OCI-LY3 (cell line): ENCODE results near the gene NBL1.

Source experiments
- H2AFZ ChIP-seq: fragments of 200-600, 300-600 bp; shearing (Covaris generic); 2 replicates; pipeline ENCODE4 v1.6.0; 2014; ENCODE audit warnings: antibody characterized with exemption, low read depth, low read length
- H3K27ac ChIP-seq: fragments of 200-600, 300-600 bp; sonication (generic); 2 replicates; pipeline ENCODE4 v1.5.1; 2014; ENCODE audit warnings: mild to moderate bottlenecking, low read length, moderate library complexity, mixed read lengths
- H3K27me3 ChIP-seq: fragments of 200-600, 300-600 bp; sonication (generic); 2 replicates; pipeline ENCODE4 v1.6.1; 2014; ENCODE audit warnings: low read depth, low read length, mixed read lengths
- H3K36me3 ChIP-seq: fragments of 200-600, 300-600 bp; sonication (generic); replicated peaks from 2 replicates; pipeline ENCODE3; 2014; ENCODE audit warnings: low read depth, low read length, mixed read lengths
- H3K4me1 ChIP-seq: fragments of 300-600, 200-600 bp; sonication (generic); 2 replicates; pipeline ENCODE4 v1.6.1; 2014; ENCODE audit warnings: low read length, mixed read lengths
- H3K4me2 ChIP-seq: fragments of 200-600, 300-600 bp; sonication (generic); 2 replicates; pipeline ENCODE4 v1.6.1; 2014; ENCODE audit warnings: low read length, mixed read lengths
- H3K4me3 ChIP-seq: fragments of 300-600, 200-600 bp; sonication (generic); 2 replicates; pipeline ENCODE4 v1.5.1; 2014; ENCODE audit warnings: antibody characterized with exemption, mild to moderate bottlenecking, low read length, moderate library complexity
- H3K79me2 ChIP-seq: fragments of 300-600, 200-600 bp; shearing (Covaris generic); 2 replicates; pipeline ENCODE4 v1.6.1; 2014; ENCODE audit warnings: mild to moderate bottlenecking, low read length, mixed read lengths
- H3K9ac ChIP-seq: fragments of 300-600, 200-600 bp; shearing (Covaris generic); 2 replicates; pipeline ENCODE4 v1.6.0; 2014; ENCODE audit warnings: mild to moderate bottlenecking, low read length, moderate library complexity
- H3K9me3 ChIP-seq: fragments of 200-600, 300-600 bp; shearing (Covaris generic); 2 replicates; pipeline ENCODE4 v1.6.1; 2014; ENCODE audit warnings: low read length, mixed read lengths; ENCODE audit not compliant: insufficient read depth
- H4K20me1 ChIP-seq: fragments of 200-600, 300-600 bp; sonication (generic); 2 replicates; pipeline ENCODE4 v1.6.1; 2016; ENCODE audit warnings: low read length, mixed read lengths; ENCODE audit not compliant: insufficient read depth
- EZH2phosphoT487 ChIP-seq: fragments of 200-600 bp; shearing (Covaris generic); IDR thresholded peaks from 2 replicates; pipeline ENCODE4 v1.6.1; 2018; ENCODE audit warnings: antibody characterized with exemption, mixed run types, low read depth
- TF ChIP-seq, protein P1 (sequence below): fragments of 200-600, 300-600 bp; sonication (generic); IDR thresholded peaks from 2 replicates; pipeline ENCODE4 v1.5.1; 2014; ENCODE audit warnings: antibody characterized with exemption, low read length, low read depth

Gene NBL1

DNA sequence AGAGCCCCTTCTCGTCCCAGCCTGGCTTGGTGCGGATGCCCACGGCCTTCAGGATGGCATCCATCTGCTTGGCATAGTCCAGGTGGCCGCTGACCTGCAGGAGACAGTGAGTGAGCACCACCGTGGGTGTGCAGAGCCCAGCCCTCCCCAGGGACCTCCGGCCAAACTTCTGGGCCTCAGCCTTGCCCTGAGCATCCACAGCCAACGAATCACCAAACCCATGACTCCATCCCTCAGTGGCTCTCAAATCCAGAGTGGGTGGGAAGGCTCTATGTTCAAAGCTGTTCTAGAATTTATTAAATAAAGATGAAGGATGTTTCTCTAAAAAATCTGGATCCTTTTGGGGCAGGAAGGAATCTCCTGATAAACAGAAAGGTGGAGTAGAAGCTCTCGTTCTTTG lies 39.2 kb downstream of the NBL1 start:
- Histone ChIP-seq H3K4me2 (no peak overlapping the region), H3K4me1 (no peaks in the 10 kb centered on the region), H2AFZ (no peak overlapping the region), H3K27me3 (no peaks in the 10 kb centered on the region), H3K4me3 (no peak overlapping the region), H3K9ac (no peak overlapping the region), H3K36me3 (peaks cover 6% of the 10 kb centered on the region), H4K20me1 (no peaks in the 10 kb centered on the region), H3K27ac (no peak overlapping the region), H3K79me2 (no peaks in the 10 kb centered on the region), H3K9me3 (no peaks in the 10 kb centered on the region)
- no peak for TF ChIP-seq EZH2phosphoT487
- TF ChIP-seq, protein P1, sequence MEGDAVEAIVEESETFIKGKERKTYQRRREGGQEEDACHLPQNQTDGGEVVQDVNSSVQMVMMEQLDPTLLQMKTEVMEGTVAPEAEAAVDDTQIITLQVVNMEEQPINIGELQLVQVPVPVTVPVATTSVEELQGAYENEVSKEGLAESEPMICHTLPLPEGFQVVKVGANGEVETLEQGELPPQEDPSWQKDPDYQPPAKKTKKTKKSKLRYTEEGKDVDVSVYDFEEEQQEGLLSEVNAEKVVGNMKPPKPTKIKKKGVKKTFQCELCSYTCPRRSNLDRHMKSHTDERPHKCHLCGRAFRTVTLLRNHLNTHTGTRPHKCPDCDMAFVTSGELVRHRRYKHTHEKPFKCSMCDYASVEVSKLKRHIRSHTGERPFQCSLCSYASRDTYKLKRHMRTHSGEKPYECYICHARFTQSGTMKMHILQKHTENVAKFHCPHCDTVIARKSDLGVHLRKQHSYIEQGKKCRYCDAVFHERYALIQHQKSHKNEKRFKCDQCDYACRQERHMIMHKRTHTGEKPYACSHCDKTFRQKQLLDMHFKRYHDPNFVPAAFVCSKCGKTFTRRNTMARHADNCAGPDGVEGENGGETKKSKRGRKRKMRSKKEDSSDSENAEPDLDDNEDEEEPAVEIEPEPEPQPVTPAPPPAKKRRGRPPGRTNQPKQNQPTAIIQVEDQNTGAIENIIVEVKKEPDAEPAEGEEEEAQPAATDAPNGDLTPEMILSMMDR = no peak

DNA sequence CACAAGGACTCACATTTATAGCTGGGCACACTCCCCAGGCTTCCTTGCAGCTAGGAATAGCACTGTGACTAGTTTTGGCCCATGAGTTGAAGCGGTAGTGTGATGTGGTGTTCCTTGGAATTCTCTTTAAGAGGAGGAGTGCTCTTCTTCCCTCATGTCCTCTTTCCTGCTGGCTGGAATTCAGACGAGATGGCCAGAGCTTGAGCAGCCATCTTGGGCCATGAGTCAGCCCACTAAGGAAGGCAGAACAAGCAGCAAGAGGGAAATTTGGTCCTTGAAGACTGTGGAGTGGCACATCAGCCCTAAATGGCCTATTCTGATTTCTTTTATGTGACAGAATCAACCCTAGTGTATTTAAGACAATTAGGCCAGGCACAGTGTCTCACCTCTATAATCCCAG lies 40.6 kb downstream of the NBL1 start:
- Histone ChIP-seq H3K36me3 (peaks cover 13% of the 10 kb centered on the region), H3K79me2 (no peaks in the 10 kb centered on the region), H3K4me3 (no peak overlapping the region), H2AFZ (no peak overlapping the region), H3K9me3 (no peaks in the 10 kb centered on the region), H4K20me1 (no peaks in the 10 kb centered on the region), H3K9ac (no peak overlapping the region), H3K27me3 (no peaks in the 10 kb centered on the region), H3K27ac (no peak overlapping the region), H3K4me2 (no peak overlapping the region), H3K4me1 (peaks cover 3% of the 10 kb centered on the region; the same call in 1 of the 2 replicates)
- no peak for TF ChIP-seq EZH2phosphoT487
- TF ChIP-seq, protein P1 = no peak

DNA sequence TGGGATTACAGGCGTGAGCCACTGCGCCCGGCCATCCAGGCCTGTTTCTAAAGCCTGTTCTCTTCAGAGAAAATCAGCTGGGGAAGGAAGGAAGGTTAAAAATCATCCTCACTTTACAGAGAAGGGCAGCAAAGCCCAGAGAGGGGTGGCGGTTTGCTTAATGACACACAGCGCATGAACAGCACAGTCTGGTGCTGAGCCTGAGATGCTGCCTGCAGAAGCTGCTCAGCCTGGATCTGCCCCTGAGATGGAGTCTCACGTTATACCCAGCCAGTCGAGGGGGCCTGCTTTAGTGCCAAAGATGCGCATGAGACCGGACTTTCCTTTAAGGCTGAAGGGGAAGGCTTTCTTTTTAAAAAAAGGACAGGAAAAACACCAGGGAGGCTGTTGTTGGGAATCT lies 41.9 kb downstream of the NBL1 start:
- Histone ChIP-seq H3K27me3 (no peaks in the 10 kb centered on the region), H3K4me3 (no peak overlapping the region), H3K4me2 (no peak overlapping the region), H2AFZ (no peak overlapping the region), H3K79me2 (no peaks in the 10 kb centered on the region), H4K20me1 (no peaks in the 10 kb centered on the region), H3K9ac (no peak overlapping the region), H3K9me3 (peaks cover 5% of the 10 kb centered on the region; the same call in 1 of the 2 replicates), H3K4me1 (peaks cover 3% of the 10 kb centered on the region; the same call in 1 of the 2 replicates), H3K36me3 (peaks cover 22% of the 10 kb centered on the region), H3K27ac (no peak overlapping the region)
- TF ChIP-seq EZH2phosphoT487 = no peak
- TF ChIP-seq, protein P1 = no peak

DNA sequence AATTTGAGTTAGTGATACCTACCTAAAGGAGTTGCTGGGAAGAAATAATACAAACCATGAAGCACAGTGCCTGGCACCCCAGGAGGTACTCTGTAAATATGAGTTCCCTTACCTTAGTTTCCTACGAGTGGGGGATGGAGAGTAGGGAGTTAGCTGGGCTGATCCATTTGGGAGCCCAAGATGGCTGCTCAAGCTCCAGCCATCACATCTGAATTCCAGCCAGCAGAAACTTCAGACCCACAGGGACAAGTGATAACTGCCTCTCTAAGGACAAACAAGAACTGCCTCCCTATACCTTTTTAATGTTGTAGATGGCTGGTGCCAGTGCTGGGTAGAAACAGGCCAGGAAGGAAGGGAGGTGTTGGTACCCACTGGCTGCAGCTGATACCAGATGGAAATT lies 43.3 kb downstream of the NBL1 start:
- Histone ChIP-seq H3K79me2 (no peaks in the 10 kb centered on the region), H3K4me2 (no peak overlapping the region), H3K4me1 (peaks cover 3% of the 10 kb centered on the region; the same call in 1 of the 2 replicates), H3K27ac (no peak overlapping the region), H4K20me1 (no peaks in the 10 kb centered on the region), H3K27me3 (no peaks in the 10 kb centered on the region), H3K9ac (no peak overlapping the region), H3K9me3 (peaks cover 5% of the 10 kb centered on the region; the same call in 1 of the 2 replicates), H3K36me3 (peaks cover 27% of the 10 kb centered on the region), H2AFZ (no peak overlapping the region), H3K4me3 (no peak overlapping the region)
- TF ChIP-seq, protein P1 = no peak
- TF ChIP-seq EZH2phosphoT487 = no peak
